Ascending aorta (tissue), 2 donors: ENCODE results near the gene APRT. TPM values are rescaled to one million over a fixed set of nuclear protein-coding genes. Genes with fewer than 3 reads are reported as not detected.

ENCODE experiments used
- DNase-seq, 2 donors: peaks; one replicate each; pipeline ENCODE4 v3.0.0-alpha.2; 2019; ENCODE audit warnings: low spot score in 2 of 2
- H3K27ac ChIP-seq, 2 donors: fragments of 200-600 bp; sonication (generic); one replicate each; pipeline ENCODE4 v1.5.1; 2016 to 2017; ENCODE audit warnings: mild to moderate bottlenecking in 1 of 2
- H3K27me3 ChIP-seq: fragments of 200-600 bp; sonication (generic); one replicate; pipeline ENCODE4 v1.5.1; 2017
- H3K36me3 ChIP-seq, 2 donors: fragments of 200-600 bp; sonication (generic); one replicate each; pipeline ENCODE4 v1.5.1; 2016
- H3K4me1 ChIP-seq, 2 donors: fragments of 200-600 bp; sonication (generic); one replicate each; pipeline ENCODE4 v1.5.1; 2016 to 2017; ENCODE audit warnings: mild to moderate bottlenecking in 1 of 2
- H3K4me3 ChIP-seq, 2 donors: fragments of 200-600 bp; sonication (generic); one replicate each; pipeline ENCODE4 v1.5.1; 2016 to 2017; ENCODE audit warnings: mild to moderate bottlenecking in 1 of 2
- H3K9me3 ChIP-seq, 2 donors: fragments of 200-600 bp; sonication (generic); one replicate each; pipeline ENCODE4 v1.5.1; 2016
- CTCF ChIP-seq, 3 experiments: fragments of 200-600 bp in 2 of 3; fragments of 450-650 bp in 1 of 3; sonication (generic) in 2 of 3; IDR thresholded peaks; one replicate each; pipeline ENCODE4 v1.5.1; 2016 to 2019; ENCODE audit warnings: antibody characterized with exemption in 3 of 3, mild to moderate bottlenecking in 1 of 3, moderate library complexity in 1 of 3
- intact Hi-C: fragments of 100-400 bp; cut with DNase I; formaldehyde crosslinking; loops from one replicate; pipeline ENCODE4 v1.15.1; 2023
- total RNA-seq: library from RNA; depleted of rRNA; stranded (reverse); fragments of >200 nt; gene quantifications from one replicate; pipeline ENCODE4 v1.1.0, GENCODE V29; 2016

Gene APRT
- total RNA-seq, 1 donor from 2014 or later: 305 TPM

- DNase-seq: no peak
These were observed 32.2 kb downstream of the APRT start for GRCh38 chr16:88779406-88780141.

DNA sequence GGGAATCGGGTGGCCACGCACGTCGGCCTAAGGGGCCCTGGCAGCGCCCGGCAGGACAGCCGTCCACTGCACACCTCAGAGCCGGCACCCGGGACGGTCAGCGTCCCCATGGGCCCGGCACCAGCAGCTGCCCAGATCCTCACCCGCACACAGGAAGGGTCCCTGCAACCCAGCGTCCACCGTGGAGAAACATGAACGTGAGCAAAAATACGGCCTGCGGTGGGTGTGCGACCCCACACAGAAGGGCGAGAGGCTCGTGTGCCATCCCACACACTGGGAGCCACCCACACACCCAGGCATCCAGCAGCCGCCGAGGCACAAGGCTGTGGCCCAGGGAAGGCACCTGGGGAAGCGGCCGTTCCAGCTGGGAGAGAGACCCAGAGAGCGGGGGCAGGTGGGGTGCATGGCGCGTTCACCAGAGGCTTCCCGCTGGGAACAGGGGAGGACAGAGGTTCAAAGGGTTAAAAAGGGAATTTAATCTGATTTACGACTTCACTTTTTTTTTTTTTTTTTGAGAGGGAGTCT, 33.1 kb downstream of the APRT start:
- H3K27ac ChIP-seq: no peak overlapping the region
- H3K9me3 ChIP-seq: no peaks in the 10 kb centered on the region
- intact Hi-C loops: no loop called here
- TF ChIP-seq CTCF (IDR thresholded peaks at IDR 0.05): no peak
- H3K27me3 ChIP-seq: no peaks in the 10 kb centered on the region
- no peak for DNase-seq
- no peaks in the 10 kb centered on the region for H3K36me3 ChIP-seq
- H3K4me1 ChIP-seq: peaks cover 15 to 31% of the 10 kb centered on the region in 2 donors
- H3K4me3 ChIP-seq: no peak overlapping the region

More at GRCh38 chr16:88779406-88780141, 32.2 kb downstream of the APRT start:
- intact Hi-C loops: no loop called here
- H3K27ac ChIP-seq: no peak overlapping the region
- H3K4me1 ChIP-seq: peaks cover 15 to 33% of the 10 kb centered on the region in 2 donors
- H3K36me3 ChIP-seq: no peaks in the 10 kb centered on the region
- no peaks in the 10 kb centered on the region for H3K9me3 ChIP-seq
- no peak for TF ChIP-seq CTCF (IDR thresholded peaks at IDR 0.05)
- no peaks in the 10 kb centered on the region for H3K27me3 ChIP-seq
- H3K4me3 ChIP-seq: no peak overlapping the region

DNA sequence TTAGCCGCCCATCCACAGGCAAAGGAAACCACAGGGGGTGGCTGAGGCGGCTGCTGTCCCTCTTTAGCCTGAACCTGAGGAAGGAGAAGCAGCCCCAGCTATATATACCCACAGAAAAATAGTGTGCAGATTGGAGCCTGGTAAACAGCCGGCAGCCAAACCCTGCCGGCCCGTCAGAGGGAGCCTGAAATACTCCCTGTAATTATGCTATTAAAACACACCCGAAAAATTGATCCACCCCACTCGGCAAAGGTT, 33.5 kb downstream of the APRT start:
- no peak for DNase-seq
- Histone ChIP-seq H3K27me3 (no peaks in the 10 kb centered on the region), H3K9me3 (no peaks in the 10 kb centered on the region), H3K27ac (no peak overlapping the region), H3K4me1 (peaks cover 13 to 33% of the 10 kb centered on the region in 2 donors), H3K4me3 (no peak overlapping the region), H3K36me3 (no peaks in the 10 kb centered on the region)
- TF ChIP-seq CTCF (IDR thresholded peaks at IDR 0.05): no peak
- intact Hi-C loops: no loop called here

DNA sequence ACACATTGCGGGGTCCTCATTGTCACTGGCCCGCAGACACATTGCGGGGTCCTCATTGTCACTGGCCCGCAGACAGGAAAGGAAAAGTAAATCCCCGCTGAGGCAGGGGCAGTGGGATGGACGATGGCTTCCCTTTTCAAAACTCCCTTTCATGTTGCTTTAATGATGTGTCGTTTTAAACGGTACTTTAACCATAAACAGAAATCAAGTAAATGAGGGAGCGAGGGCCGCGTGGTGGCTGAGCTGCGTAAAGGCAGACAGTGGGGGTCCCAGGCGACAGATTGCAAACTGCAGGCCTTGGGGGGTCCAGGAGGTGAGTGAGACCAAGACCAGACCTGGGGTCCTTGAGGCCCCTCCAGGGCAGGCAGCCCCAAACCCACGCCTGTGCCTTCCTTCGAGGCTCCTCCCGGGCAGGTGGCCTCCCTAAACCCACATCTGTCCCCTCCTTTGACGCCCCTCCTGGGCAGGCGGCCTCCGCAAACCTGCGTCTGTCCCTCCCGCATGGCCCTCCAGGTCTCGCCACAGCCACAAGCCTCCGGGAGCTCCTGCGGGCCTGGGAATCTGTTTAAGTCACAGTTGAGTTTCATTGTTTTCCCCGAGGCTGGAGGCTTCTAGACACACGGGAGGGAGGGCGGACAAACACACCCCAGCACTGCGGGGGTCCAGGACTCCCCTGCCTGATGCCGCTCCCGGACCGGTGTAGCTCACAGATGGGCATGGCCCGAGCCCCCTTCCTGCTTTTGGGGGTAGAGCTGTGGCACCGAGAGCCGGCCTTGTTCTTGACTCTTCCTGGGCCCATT, 34.1 kb downstream of the APRT start:
- intact Hi-C loops: no loop called here
- H3K36me3 ChIP-seq: no peaks in the 10 kb centered on the region
- no peak for DNase-seq
- no peak overlapping the region for H3K27ac ChIP-seq
- no peak for TF ChIP-seq CTCF (IDR thresholded peaks at IDR 0.05)
- H3K27me3 ChIP-seq: no peaks in the 10 kb centered on the region
- H3K4me1 ChIP-seq: peaks cover 16 to 33% of the 10 kb centered on the region in 2 donors
- H3K4me3 ChIP-seq: no peak overlapping the region
- no peaks in the 10 kb centered on the region for H3K9me3 ChIP-seq

GRCh38 chr16:88775825-88776224, 35.9 kb downstream of the APRT start:
- intact Hi-C loops: no loop called here
- Histone ChIP-seq H3K36me3 (no peaks in the 10 kb centered on the region), H3K27me3 (no peaks in the 10 kb centered on the region), H3K27ac (no peak overlapping the region), H3K9me3 (no peaks in the 10 kb centered on the region), H3K4me1 (peaks cover 13 to 34% of the 10 kb centered on the region in 2 donors), H3K4me3 (no peak overlapping the region)
- TF ChIP-seq CTCF (IDR thresholded peaks at IDR 0.05): no peak
- no peak for DNase-seq
